Spleen (tissue), 11 donors: Measurements from ENCODE around the gene BLID. TPM values are rescaled to one million over a fixed set of nuclear protein-coding genes. Genes with fewer than 3 reads are reported as not detected.

Source experiments
- DNase-seq: peaks from one replicate; pipeline ENCODE4 v3.0.0-alpha.2; 2020
- H3K27ac ChIP-seq, 8 donors: fragments of 200-600 bp; sonication (generic) in 7 of 8; 1 replicate in 4 of 8; 2 replicates in 4 of 8; pipeline versions ENCODE4 v1.5.0 to v1.8.0; 2016 to 2021; ENCODE audit warnings: inconsistent platforms in 4 of 8, mild to moderate bottlenecking in 4 of 8, moderate library complexity in 1 of 8
- H3K27me3 ChIP-seq, 7 donors: fragments of 200-600 bp; sonication (generic) in 6 of 7; replicated peaks in 1 of 7; 1 replicate in 4 of 7; 2 replicates in 3 of 7; pipeline versions ENCODE4 v1.5.0 to v1.8.0; 2016 to 2021; ENCODE audit warnings: inconsistent platforms in 3 of 7, mild to moderate bottlenecking in 1 of 7
- H3K36me3 ChIP-seq, 6 donors: fragments of 200-600 bp; sonication (generic) in 5 of 6; 1 replicate in 4 of 6; 2 replicates in 2 of 6; pipeline versions ENCODE4 v1.5.0 to v1.8.0; 2016 to 2021; ENCODE audit warnings: inconsistent platforms in 2 of 6
- H3K4me1 ChIP-seq, 6 donors: fragments of 200-600 bp; sonication (generic) in 5 of 6; 1 replicate in 3 of 6; 2 replicates in 3 of 6; pipeline versions ENCODE4 v1.5.0 to v1.8.0; 2016 to 2021; ENCODE audit warnings: inconsistent platforms in 3 of 6
- H3K4me3 ChIP-seq, 8 donors: fragments of 200-600 bp; sonication (generic) in 7 of 8; 1 replicate in 4 of 8; 2 replicates in 4 of 8; pipeline versions ENCODE4 v1.5.0 to v1.8.0; 2016 to 2021; ENCODE audit warnings: inconsistent platforms in 4 of 8, mild to moderate bottlenecking in 4 of 8, moderate library complexity in 2 of 8
- H3K9me3 ChIP-seq, 8 donors: fragments of 200-600 bp; sonication (generic) in 7 of 8; 1 replicate in 4 of 8; 2 replicates in 4 of 8; pipeline versions ENCODE4 v1.5.0 to v1.8.0; 2016 to 2021; ENCODE audit warnings: inconsistent platforms in 4 of 8
- CTCF ChIP-seq, 11 experiments: fragments of 200-600 bp in 7 of 11; fragments of 450-650 bp in 4 of 11; sonication (generic) in 4 of 11; IDR thresholded peaks in 8 of 11; conservative IDR thresholded peaks in 3 of 11; 1 replicate in 7 of 11; 2 replicates in 4 of 11; pipeline versions ENCODE4 v1.4.0 to v1.8.0; 2016 to 2021; ENCODE audit warnings: antibody characterized with exemption in 11 of 11, inconsistent platforms in 4 of 11, mild to moderate bottlenecking in 1 of 11
- POLR2A ChIP-seq, 3 donors: fragments of 450-650 bp; IDR thresholded peaks; one replicate each; pipeline ENCODE4 v1.5.1; 2017; ENCODE audit warnings: antibody characterized with exemption in 3 of 3, mild to moderate bottlenecking in 1 of 3
- POLR2AphosphoS5 ChIP-seq, 3 donors: sonication (generic); formaldehyde crosslinking; IDR thresholded peaks; one replicate each; pipeline ENCODE4 v1.5.1; 2017; ENCODE audit warnings: antibody characterized with exemption in 3 of 3
- WGBS, 5 donors: extraction: QIAGEN DNeasy Blood & Tissue Kit in 3 of 5; methylation state at CpG; one replicate each; pipeline versions ENCODE4 v1.1.5 to v1.1.7; 2013 to 2018; 5-methylcytosine and 5-hydroxymethylcytosine counted together
- intact Hi-C: fragments of 100-400 bp; cut with DNase I; formaldehyde crosslinking; loops from one replicate; pipeline ENCODE4 v1.15.0; 2023; ENCODE audit warnings: low total_unique reads
- polyA plus RNA-seq, 3 donors: library from polyadenylated mRNA; stranded (reverse); fragments of 200-250 nt; gene quantifications; one replicate each; pipeline ENCODE4 v1.2.1, GENCODE V29; 2013
- total RNA-seq, 7 donors: library from RNA; depleted of rRNA in 3 of 7; stranded (reverse); fragments of >200 nt in 3 of 7; fragmentation: NEBNext Ultra II Directional in 4 of 7; extraction: Animal tissue kit (Norgen Biotek cat#: 25700) in 4 of 7; gene quantifications; one replicate each; pipeline versions ENCODE4 v1.1.0 to v1.2.1, GENCODE V29; 2016 to 2021
- donor health status: healthy with polysubstance abuse.
- donor health status: DM: no; HTN: no; CAD: no; lungs with moderate emphysema.
- donor health status: DM: no; HTN: no; CAD: no.
- donor health status: Bipolar disorder and iron deficiency.
- donor health status: healthy.
- donor health status: DM: no; HTN: no; CAD: no.
- donor health status: DM: yes; HTN: yes; CAD: no.

Gene BLID
- total and polyA plus RNA-seq, 10 donors: 0.61 to 0.64 TPM; not detected in 8

GRCh38 chr11:122140500-122140899 lies 24.5 kb upstream of the BLID start:
- no peaks in the 10 kb centered on the region for H3K36me3 ChIP-seq
- 73 to 83% (median 76%) methylated on average over 2 of the region's 2 CpGs for WGBS, 5 donors
- H3K4me3 ChIP-seq: no peak overlapping the region
- no peaks in the 10 kb centered on the region for H3K27me3 ChIP-seq
- no peaks in the 10 kb centered on the region for H3K9me3 ChIP-seq
- TF ChIP-seq CTCF (IDR thresholded peaks at IDR 0.05 in 8 of 11, conservative IDR thresholded peaks at IDR 0.05 in 3 of 11) (no peak), POLR2AphosphoS5 (IDR thresholded peaks at IDR 0.05) (no peak), POLR2A (IDR thresholded peaks at IDR 0.05) (no peak)
- intact Hi-C loops: no loop called here
- no peak for DNase-seq
- no peak overlapping the region for H3K27ac ChIP-seq
- no peaks in the 10 kb centered on the region for H3K4me1 ChIP-seq

- Histone ChIP-seq H3K36me3 (no peaks in the 10 kb centered on the region), H3K9me3 (no peaks in the 10 kb centered on the region), H3K27me3 (no peaks in the 10 kb centered on the region), H3K4me1 (no peaks in the 10 kb centered on the region), H3K27ac (no peak overlapping the region), H3K4me3 (no peak overlapping the region)
- intact Hi-C loops: no loop called here
- no peak for TF ChIP-seq POLR2AphosphoS5 (IDR thresholded peaks at IDR 0.05)
- no peak for TF ChIP-seq POLR2A (IDR thresholded peaks at IDR 0.05)
- no peak for TF ChIP-seq CTCF (IDR thresholded peaks at IDR 0.05 in 8 of 11, conservative IDR thresholded peaks at IDR 0.05 in 3 of 11)
- 38 to 77% (median 62%) methylated on average over 1 of the region's 1 CpG for whole genome bisulfite sequencing, 5 donors
- DNase-seq: no peak
Measured at GRCh38 chr11:122139595-122139866, 23.5 kb upstream of the BLID start.

DNA sequence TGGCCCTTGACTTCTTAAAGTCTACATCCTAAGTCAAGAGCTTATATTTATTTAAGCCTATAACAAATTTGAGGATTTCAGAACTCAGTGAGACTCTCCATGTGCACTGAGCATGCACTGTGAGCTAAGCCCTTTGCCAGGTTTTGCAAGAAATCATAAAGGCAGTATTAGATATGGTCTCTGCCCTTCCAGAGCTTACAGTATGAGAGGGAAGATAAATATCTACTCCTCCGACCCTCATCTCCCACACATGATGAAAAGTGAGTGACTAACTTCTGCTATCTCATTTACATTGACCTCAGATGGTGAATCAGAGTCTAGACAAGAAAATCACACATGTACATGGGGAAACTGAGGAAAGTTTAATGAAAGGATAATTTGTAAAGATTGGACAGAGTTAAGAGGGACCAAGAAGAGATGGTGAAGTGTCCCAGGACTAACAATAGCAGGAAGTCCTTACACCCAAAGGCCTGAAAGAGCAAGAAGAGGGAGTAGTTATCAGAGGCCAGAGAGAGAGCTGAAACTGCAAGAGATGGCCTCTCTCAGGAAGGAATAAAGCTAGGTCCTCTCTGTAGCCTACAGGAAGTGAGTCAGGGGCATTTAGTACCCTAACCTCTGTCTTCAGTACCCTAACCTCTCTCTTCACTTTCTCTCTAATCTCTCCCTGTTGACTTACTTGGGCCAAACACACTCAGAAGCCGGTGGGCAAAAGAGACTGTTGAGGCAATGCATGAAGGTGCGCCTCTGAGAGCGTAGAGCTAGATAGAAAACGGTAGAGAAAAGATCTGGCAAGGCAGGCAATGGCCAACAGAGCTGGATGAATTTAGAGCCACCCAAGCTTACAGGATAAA lies 23.0 kb upstream of the BLID start:
- H3K9me3 ChIP-seq: no peaks in the 10 kb centered on the region
- H3K27me3 ChIP-seq: no peaks in the 10 kb centered on the region
- no peak overlapping the region for H3K27ac ChIP-seq
- no peak overlapping the region for H3K4me3 ChIP-seq
- H3K4me1 ChIP-seq: no peaks in the 10 kb centered on the region
- WGBS, 5 donors: 77 to 88% (median 82%) methylated on average over 5 of the region's 5 CpGs
- no peak for DNase-seq
- TF ChIP-seq POLR2AphosphoS5 (IDR thresholded peaks at IDR 0.05): no peak
- TF ChIP-seq POLR2A (IDR thresholded peaks at IDR 0.05): no peak
- no peak for TF ChIP-seq CTCF (IDR thresholded peaks at IDR 0.05 in 8 of 11, conservative IDR thresholded peaks at IDR 0.05 in 3 of 11)
- no peaks in the 10 kb centered on the region for H3K36me3 ChIP-seq
- intact Hi-C loops: no loop called here

DNA sequence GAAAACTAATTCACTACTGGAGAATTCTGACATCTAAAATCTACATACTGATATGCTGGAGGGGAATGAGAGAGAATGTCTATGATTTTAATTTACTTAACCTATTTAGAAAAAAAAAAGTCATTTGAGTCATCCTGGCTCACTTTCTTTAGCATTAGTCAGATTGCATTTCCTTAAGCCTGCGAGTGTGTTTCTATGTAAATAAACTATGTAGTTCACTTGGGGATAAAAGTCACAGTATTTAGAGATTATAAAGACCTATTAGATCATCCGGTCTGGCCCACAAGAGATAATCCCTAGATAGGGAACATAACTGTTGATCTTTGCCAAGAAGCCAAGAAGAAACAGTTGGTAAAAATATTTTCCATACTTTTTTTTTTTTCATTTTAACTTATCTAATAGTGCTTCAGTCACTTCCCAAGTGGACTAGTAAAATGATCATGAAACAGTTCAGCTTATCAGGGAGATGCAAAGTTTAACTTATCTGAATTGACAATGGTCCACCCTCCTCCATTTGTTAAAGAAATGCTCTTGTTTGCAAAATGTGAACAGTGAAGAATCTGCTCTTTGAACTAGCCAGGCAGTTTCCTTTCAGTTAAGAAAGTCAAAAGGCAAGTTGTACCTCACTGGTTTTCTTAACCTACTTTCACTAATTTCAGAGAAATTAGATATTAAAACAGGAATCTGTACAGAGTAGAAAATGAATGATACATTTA lies 21.2 kb upstream of the BLID start:
- intact Hi-C loops: no loop called here
- no peaks in the 10 kb centered on the region for H3K4me1 ChIP-seq
- 55 to 76% (median 70%) methylated on average over 2 of the region's 2 CpGs for WGBS, 5 donors
- no peak for TF ChIP-seq POLR2A (IDR thresholded peaks at IDR 0.05)
- no peak for TF ChIP-seq POLR2AphosphoS5 (IDR thresholded peaks at IDR 0.05)
- no peak for TF ChIP-seq CTCF (IDR thresholded peaks at IDR 0.05 in 8 of 11, conservative IDR thresholded peaks at IDR 0.05 in 3 of 11)
- H3K4me3 ChIP-seq: no peak overlapping the region
- H3K27me3 ChIP-seq: no peaks in the 10 kb centered on the region
- H3K9me3 ChIP-seq: no peaks in the 10 kb centered on the region
- H3K36me3 ChIP-seq: no peaks in the 10 kb centered on the region
- no peak for DNase-seq
- H3K27ac ChIP-seq: no peak overlapping the region
